ENCODE data around the gene CDK7. TPM values are rescaled to one million over a fixed set of nuclear protein-coding genes. Genes with fewer than 3 reads are reported as not detected.

CDK7 gene
- total and polyA plus RNA-seq, 2 donors, result 32.1 to 47.1 TPM

- peaks cover 3 to 4% of the 10 kb centered on the region in 2 donors for H3K36me3 ChIP-seq (ENCODE audit: control insufficient read depth in 2 of 2, insufficient read depth in 2 of 2, low read length in 1 of 2)
- H3K4me1 ChIP-seq (ENCODE audit: control insufficient read depth in 2 of 2, insufficient read depth in 2 of 2, low read length in 2 of 2), result no peaks in the 10 kb centered on the region
- no peaks in the 10 kb centered on the region for H3K9me3 ChIP-seq (ENCODE audit: control insufficient read depth in 2 of 2, insufficient read depth in 1 of 2, low read length in 1 of 2)
- WGBS, result 97% methylated on average over 1 of the region's 1 CpG
- no peaks in the 10 kb centered on the region for H3K27me3 ChIP-seq (ENCODE audit: control insufficient read depth in 2 of 2, insufficient read depth in 1 of 2, low read length in 1 of 2)
- H3K4me3 ChIP-seq (ENCODE audit: low read length in 2 of 2), result no peak overlapping the region
- no peak for DNase-seq (ENCODE audit: low read depth in 6 of 9, low spot score in 9 of 9)
- no peak overlapping the region for H3K27ac ChIP-seq (ENCODE audit: low read depth in 1 of 2, low read length in 1 of 2)
Observed at GRCh38 chr5:69293882-69294281, 59.2 kb downstream of the CDK7 start.

GRCh38 chr5:69295088-69295754 lies 60.5 kb downstream of the CDK7 start:
- Histone ChIP-seq H3K4me3 (ENCODE audit: low read length in 2 of 2) (no peak overlapping the region), H3K9me3 (ENCODE audit: control insufficient read depth in 2 of 2, insufficient read depth in 1 of 2, low read length in 1 of 2) (no peaks in the 10 kb centered on the region), H3K27ac (ENCODE audit: low read depth in 1 of 2, low read length in 1 of 2) (no peak overlapping the region), H3K4me1 (ENCODE audit: control insufficient read depth in 2 of 2, insufficient read depth in 2 of 2, low read length in 2 of 2) (no peaks in the 10 kb centered on the region), H3K27me3 (ENCODE audit: control insufficient read depth in 2 of 2, insufficient read depth in 1 of 2, low read length in 1 of 2) (no peaks in the 10 kb centered on the region), H3K36me3 (ENCODE audit: control insufficient read depth in 2 of 2, insufficient read depth in 2 of 2, low read length in 1 of 2) (peaks cover 3 to 7% of the 10 kb centered on the region in 2 donors)
- no peak for DNase-seq (ENCODE audit: low read depth in 6 of 9, low spot score in 9 of 9)
- 95% methylated on average over 10 of the region's 10 CpGs for WGBS

GRCh38 chr5:69299625-69300024 lies 64.9 kb downstream of the CDK7 start:
- Histone ChIP-seq H3K9me3 (ENCODE audit: control insufficient read depth in 2 of 2, insufficient read depth in 1 of 2, low read length in 1 of 2) (no peaks in the 10 kb centered on the region), H3K36me3 (ENCODE audit: control insufficient read depth in 2 of 2, insufficient read depth in 2 of 2, low read length in 1 of 2) (peaks cover 0 to 6% of the 10 kb centered on the region in 2 donors), H3K4me3 (ENCODE audit: low read length in 2 of 2) (no peak overlapping the region), H3K27ac (ENCODE audit: low read depth in 1 of 2, low read length in 1 of 2) (no peak overlapping the region), H3K4me1 (ENCODE audit: control insufficient read depth in 2 of 2, insufficient read depth in 2 of 2, low read length in 2 of 2) (no peaks in the 10 kb centered on the region), H3K27me3 (ENCODE audit: control insufficient read depth in 2 of 2, insufficient read depth in 1 of 2, low read length in 1 of 2) (no peaks in the 10 kb centered on the region)
- no peak for DNase-seq (ENCODE audit: low read depth in 6 of 9, low spot score in 9 of 9)
- WGBS, result 89% methylated on average over 6 of the region's 6 CpGs

- H3K27me3 ChIP-seq (ENCODE audit: control insufficient read depth in 2 of 2, insufficient read depth in 1 of 2, low read length in 1 of 2), result no peaks in the 10 kb centered on the region
Observed at GRCh38 chr5:69300537-69301203, 66.0 kb downstream of the CDK7 start.

GRCh38 chr5:69305512-69305911 lies 70.8 kb downstream of the CDK7 start:
- WGBS, result 97% methylated on average over 8 of the region's 8 CpGs
- peaks cover 0 to 6% of the 10 kb centered on the region in 2 donors for H3K9me3 ChIP-seq (ENCODE audit: control insufficient read depth in 2 of 2, insufficient read depth in 1 of 2, low read length in 1 of 2)
- DNase-seq (ENCODE audit: low read depth in 6 of 9, low spot score in 9 of 9), result no peak

More at GRCh38 chr5:69300537-69301203, 66.0 kb downstream of the CDK7 start:
- Histone ChIP-seq H3K36me3 (ENCODE audit: control insufficient read depth in 2 of 2, insufficient read depth in 2 of 2, low read length in 1 of 2) (peaks cover 0 to 2% of the 10 kb centered on the region in 2 donors), H3K9me3 (ENCODE audit: control insufficient read depth in 2 of 2, insufficient read depth in 1 of 2, low read length in 1 of 2) (no peaks in the 10 kb centered on the region), H3K4me1 (ENCODE audit: control insufficient read depth in 2 of 2, insufficient read depth in 2 of 2, low read length in 2 of 2) (no peaks in the 10 kb centered on the region), H3K4me3 (ENCODE audit: low read length in 2 of 2) (no peak overlapping the region), H3K27ac (ENCODE audit: low read depth in 1 of 2, low read length in 1 of 2) (no peak overlapping the region)
- no peak for DNase-seq (ENCODE audit: low read depth in 6 of 9, low spot score in 9 of 9)
- WGBS, result 88% methylated on average over 5 of the region's 5 CpGs

GRCh38 chr5:69308046-69308553 lies 73.4 kb downstream of the CDK7 start:
- Histone ChIP-seq H3K27ac (ENCODE audit: low read depth in 1 of 2, low read length in 1 of 2) (no peak overlapping the region), H3K27me3 (ENCODE audit: control insufficient read depth in 2 of 2, insufficient read depth in 1 of 2, low read length in 1 of 2) (no peaks in the 10 kb centered on the region), H3K4me1 (ENCODE audit: control insufficient read depth in 2 of 2, insufficient read depth in 2 of 2, low read length in 2 of 2) (no peaks in the 10 kb centered on the region), H3K36me3 (ENCODE audit: control insufficient read depth in 2 of 2, insufficient read depth in 2 of 2, low read length in 1 of 2) (peaks cover 7 to 13% of the 10 kb centered on the region in 2 donors), H3K9me3 (ENCODE audit: control insufficient read depth in 2 of 2, insufficient read depth in 1 of 2, low read length in 1 of 2) (peaks cover 0 to 6% of the 10 kb centered on the region in 2 donors), H3K4me3 (ENCODE audit: low read length in 2 of 2) (no peak overlapping the region)
- WGBS, result 78% methylated on average over 3 of the region's 3 CpGs
- DNase-seq (ENCODE audit: low read depth in 6 of 9, low spot score in 9 of 9), result no peak

More at GRCh38 chr5:69305512-69305911, 70.8 kb downstream of the CDK7 start:
- Histone ChIP-seq H3K27me3 (ENCODE audit: control insufficient read depth in 2 of 2, insufficient read depth in 1 of 2, low read length in 1 of 2) (no peaks in the 10 kb centered on the region), H3K4me3 (ENCODE audit: low read length in 2 of 2) (no peak overlapping the region), H3K36me3 (ENCODE audit: control insufficient read depth in 2 of 2, insufficient read depth in 2 of 2, low read length in 1 of 2) (peaks cover 5 to 8% of the 10 kb centered on the region in 2 donors), H3K27ac (ENCODE audit: low read depth in 1 of 2, low read length in 1 of 2) (no peak overlapping the region), H3K4me1 (ENCODE audit: control insufficient read depth in 2 of 2, insufficient read depth in 2 of 2, low read length in 2 of 2) (no peaks in the 10 kb centered on the region)

- H3K4me1 ChIP-seq (ENCODE audit: control insufficient read depth in 2 of 2, insufficient read depth in 2 of 2, low read length in 2 of 2), result no peaks in the 10 kb centered on the region
- H3K9me3 ChIP-seq (ENCODE audit: control insufficient read depth in 2 of 2, insufficient read depth in 1 of 2, low read length in 1 of 2), result peaks cover 0 to 6% of the 10 kb centered on the region in 2 donors
- no peak for DNase-seq (ENCODE audit: low read depth in 6 of 9, low spot score in 9 of 9)
- H3K36me3 ChIP-seq (ENCODE audit: control insufficient read depth in 2 of 2, insufficient read depth in 2 of 2, low read length in 1 of 2), result peaks cover 13 to 16% of the 10 kb centered on the region in 2 donors
- no peaks in the 10 kb centered on the region for H3K27me3 ChIP-seq (ENCODE audit: control insufficient read depth in 2 of 2, insufficient read depth in 1 of 2, low read length in 1 of 2)
- WGBS, result over 99% methylated on average over 5 of the region's 5 CpGs
- no peak overlapping the region for H3K4me3 ChIP-seq (ENCODE audit: low read length in 2 of 2)
- H3K27ac ChIP-seq (ENCODE audit: low read depth in 1 of 2, low read length in 1 of 2), result no peak overlapping the region
Observed at GRCh38 chr5:69309380-69309779, 74.7 kb downstream of the CDK7 start.

GRCh38 chr5:69312459-69313160 lies 77.9 kb downstream of the CDK7 start:
- Histone ChIP-seq H3K9me3 (ENCODE audit: control insufficient read depth in 2 of 2, insufficient read depth in 1 of 2, low read length in 1 of 2) (peaks cover 0 to 6% of the 10 kb centered on the region in 2 donors), H3K27ac (ENCODE audit: low read depth in 1 of 2, low read length in 1 of 2) (no peak overlapping the region), H3K4me1 (ENCODE audit: control insufficient read depth in 2 of 2, insufficient read depth in 2 of 2, low read length in 2 of 2) (no peaks in the 10 kb centered on the region), H3K36me3 (ENCODE audit: control insufficient read depth in 2 of 2, insufficient read depth in 2 of 2, low read length in 1 of 2) (peaks cover 13 to 16% of the 10 kb centered on the region in 2 donors), H3K27me3 (ENCODE audit: control insufficient read depth in 2 of 2, insufficient read depth in 1 of 2, low read length in 1 of 2) (no peaks in the 10 kb centered on the region), H3K4me3 (ENCODE audit: low read length in 2 of 2) (no peak overlapping the region)
- 77% methylated on average over 5 of the region's 5 CpGs for WGBS
- no peak for DNase-seq (ENCODE audit: low read depth in 6 of 9, low spot score in 9 of 9)

- no peak for DNase-seq (ENCODE audit: low read depth in 6 of 9, low spot score in 9 of 9)
- H3K9me3 ChIP-seq (ENCODE audit: control insufficient read depth in 2 of 2, insufficient read depth in 1 of 2, low read length in 1 of 2), result peaks cover 0 to 6% of the 10 kb centered on the region in 2 donors
- 98% methylated on average over 9 of the region's 9 CpGs for WGBS
Observed at GRCh38 chr5:69313428-69313827, 78.7 kb downstream of the CDK7 start.

More at GRCh38 chr5:69313428-69313827, 78.7 kb downstream of the CDK7 start:
- no peak overlapping the region for H3K4me3 ChIP-seq (ENCODE audit: low read length in 2 of 2)
- H3K4me1 ChIP-seq (ENCODE audit: control insufficient read depth in 2 of 2, insufficient read depth in 2 of 2, low read length in 2 of 2), result no peaks in the 10 kb centered on the region
- no peaks in the 10 kb centered on the region for H3K27me3 ChIP-seq (ENCODE audit: control insufficient read depth in 2 of 2, insufficient read depth in 1 of 2, low read length in 1 of 2)
- H3K27ac ChIP-seq (ENCODE audit: low read depth in 1 of 2, low read length in 1 of 2), result no peak overlapping the region
- peaks cover 13 to 14% of the 10 kb centered on the region in 2 donors for H3K36me3 ChIP-seq (ENCODE audit: control insufficient read depth in 2 of 2, insufficient read depth in 2 of 2, low read length in 1 of 2)

All from thymus (tissue), 11 donors.